ENCODE data around the gene ADAMTSL3. TPM values are rescaled to one million over a fixed set of nuclear protein-coding genes. Genes with fewer than 3 reads are reported as not detected.

The ADAMTSL3 gene
- total RNA-seq, 3 donors from 2014 or later (not counting 1 experiment from before 2014, with no cell fraction given), result 0.14 to 0.43 (median 0.25) TPM

DNA sequence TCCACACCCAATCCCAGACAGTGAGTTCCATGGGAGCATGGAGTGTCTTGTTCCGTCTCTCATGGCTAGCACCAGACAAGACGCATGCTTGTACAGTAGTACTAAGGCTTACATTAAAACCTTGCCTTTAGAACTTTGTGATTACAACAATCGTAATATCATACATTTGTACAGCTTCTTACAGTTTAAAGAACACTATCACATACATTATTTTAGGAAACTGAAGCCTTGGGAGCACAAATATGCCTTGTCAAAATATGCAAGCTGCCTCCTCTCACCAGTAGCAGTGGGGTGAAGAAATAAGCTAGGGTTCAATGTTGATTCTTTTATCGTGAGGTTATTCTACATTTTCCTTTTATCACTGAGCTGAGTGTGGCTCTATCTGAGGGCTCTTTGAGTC lies 36.8 kb downstream of the ADAMTSL3 start:
- peaks cover 4 to 8% of the 10 kb centered on the region in 2 donors for H3K9me3 Mint-ChIP-seq
- WGBS (ENCODE audit: insufficient coverage), result 89% methylated on average over 4 of the region's 4 CpGs
- TF ChIP-seq, protein P1, sequence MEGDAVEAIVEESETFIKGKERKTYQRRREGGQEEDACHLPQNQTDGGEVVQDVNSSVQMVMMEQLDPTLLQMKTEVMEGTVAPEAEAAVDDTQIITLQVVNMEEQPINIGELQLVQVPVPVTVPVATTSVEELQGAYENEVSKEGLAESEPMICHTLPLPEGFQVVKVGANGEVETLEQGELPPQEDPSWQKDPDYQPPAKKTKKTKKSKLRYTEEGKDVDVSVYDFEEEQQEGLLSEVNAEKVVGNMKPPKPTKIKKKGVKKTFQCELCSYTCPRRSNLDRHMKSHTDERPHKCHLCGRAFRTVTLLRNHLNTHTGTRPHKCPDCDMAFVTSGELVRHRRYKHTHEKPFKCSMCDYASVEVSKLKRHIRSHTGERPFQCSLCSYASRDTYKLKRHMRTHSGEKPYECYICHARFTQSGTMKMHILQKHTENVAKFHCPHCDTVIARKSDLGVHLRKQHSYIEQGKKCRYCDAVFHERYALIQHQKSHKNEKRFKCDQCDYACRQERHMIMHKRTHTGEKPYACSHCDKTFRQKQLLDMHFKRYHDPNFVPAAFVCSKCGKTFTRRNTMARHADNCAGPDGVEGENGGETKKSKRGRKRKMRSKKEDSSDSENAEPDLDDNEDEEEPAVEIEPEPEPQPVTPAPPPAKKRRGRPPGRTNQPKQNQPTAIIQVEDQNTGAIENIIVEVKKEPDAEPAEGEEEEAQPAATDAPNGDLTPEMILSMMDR (IDR thresholded peaks at IDR 0.05), result no peak
- Histone ChIP-seq H3K27me3 (ENCODE audit: control insufficient read depth, insufficient read depth, low read length) (no peaks in the 10 kb centered on the region), H3K9me3 (ENCODE audit: control insufficient read depth, insufficient read depth, low read length) (no peaks in the 10 kb centered on the region), H3K27ac (ENCODE audit: low read length) (no peak overlapping the region), H3K36me3 (ENCODE audit: control insufficient read depth, insufficient read depth, low read length) (no peaks in the 10 kb centered on the region), H3K4me3 (ENCODE audit: low read length) (no peak overlapping the region), H3K4me1 (ENCODE audit: control insufficient read depth, insufficient read depth, low read length) (no peaks in the 10 kb centered on the region)
- H3K4me3 Mint-ChIP-seq, result no peak overlapping the region
- DNase-seq, result no peak
- no peaks in the 10 kb centered on the region for H3K4me1 Mint-ChIP-seq
- no peak for ATAC-seq
- peaks cover 7 to 11% of the 10 kb centered on the region in 2 donors for H3K27me3 Mint-ChIP-seq (ENCODE audit: low read depth in 2 of 2)
- intact Hi-C loops (cut with micrococcal nuclease), result no loop called here
- H3K36me3 Mint-ChIP-seq, result no peaks in the 10 kb centered on the region
- no peak overlapping the region for H3K27ac Mint-ChIP-seq

DNA sequence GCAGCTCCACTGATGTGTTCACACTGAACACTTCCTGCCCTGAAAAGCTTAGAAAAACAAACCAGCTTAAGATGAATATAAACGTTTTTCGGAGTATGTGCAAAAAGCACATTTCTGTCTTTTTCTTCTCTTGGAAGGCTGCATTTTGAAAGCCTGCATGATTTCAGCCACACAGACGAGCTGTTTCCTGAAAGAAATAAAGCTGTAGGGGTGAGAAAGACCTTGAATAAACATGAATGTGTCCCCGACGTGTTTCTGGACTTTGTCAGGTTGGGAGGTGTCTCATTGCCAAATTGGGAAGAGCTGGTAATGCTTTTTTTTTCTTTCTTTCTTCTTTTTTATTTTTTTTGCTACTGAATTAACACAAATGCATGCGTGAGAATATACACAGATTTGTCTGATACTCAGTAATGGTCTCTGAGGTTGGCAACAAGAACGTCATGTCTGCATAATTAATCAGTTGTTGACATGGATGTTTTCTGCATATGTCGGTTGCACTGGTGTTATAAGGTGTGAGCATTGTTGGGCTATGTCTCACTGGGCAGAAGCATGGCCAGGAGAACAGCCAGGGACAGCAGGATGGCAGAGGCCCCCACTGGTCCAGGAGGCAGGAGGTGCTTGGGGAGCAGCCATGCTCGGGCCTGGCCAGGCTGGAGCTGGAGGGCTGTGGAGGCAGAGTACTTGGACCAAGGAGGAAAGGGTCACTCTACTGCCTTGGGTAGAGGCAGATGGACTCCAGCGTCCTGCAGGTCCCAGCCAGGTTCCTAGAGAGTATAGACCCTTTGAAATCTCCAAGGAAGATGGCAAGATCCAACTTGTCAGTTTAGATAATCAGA lies 39.0 kb downstream of the ADAMTSL3 start:
- H3K27me3 ChIP-seq (ENCODE audit: control insufficient read depth, insufficient read depth, low read length), result no peaks in the 10 kb centered on the region
- DNase-seq (no peak), ATAC-seq (no peak)
- H3K27ac Mint-ChIP-seq, result no peak overlapping the region
- intact Hi-C loops (cut with micrococcal nuclease), result no loop called here
- no peaks in the 10 kb centered on the region for H3K36me3 ChIP-seq (ENCODE audit: control insufficient read depth, insufficient read depth, low read length)
- WGBS (ENCODE audit: insufficient coverage), result 73% methylated on average over 10 of the region's 10 CpGs
- H3K4me3 Mint-ChIP-seq, result no peak overlapping the region
- H3K27ac ChIP-seq (ENCODE audit: low read length), result no peak overlapping the region
- H3K36me3 Mint-ChIP-seq, result no peaks in the 10 kb centered on the region
- peaks cover 0 to 5% of the 10 kb centered on the region in 2 donors for H3K27me3 Mint-ChIP-seq (ENCODE audit: low read depth in 2 of 2)
- H3K4me1 ChIP-seq (ENCODE audit: control insufficient read depth, insufficient read depth, low read length), result no peaks in the 10 kb centered on the region
- no peak overlapping the region for H3K4me3 ChIP-seq (ENCODE audit: low read length)
- no peaks in the 10 kb centered on the region for H3K9me3 ChIP-seq (ENCODE audit: control insufficient read depth, insufficient read depth, low read length)
- H3K9me3 Mint-ChIP-seq, result peaks cover 4 to 8% of the 10 kb centered on the region in 2 donors
- TF ChIP-seq, protein P1 (IDR thresholded peaks at IDR 0.05), result no peak
- no peaks in the 10 kb centered on the region for H3K4me1 Mint-ChIP-seq

DNA sequence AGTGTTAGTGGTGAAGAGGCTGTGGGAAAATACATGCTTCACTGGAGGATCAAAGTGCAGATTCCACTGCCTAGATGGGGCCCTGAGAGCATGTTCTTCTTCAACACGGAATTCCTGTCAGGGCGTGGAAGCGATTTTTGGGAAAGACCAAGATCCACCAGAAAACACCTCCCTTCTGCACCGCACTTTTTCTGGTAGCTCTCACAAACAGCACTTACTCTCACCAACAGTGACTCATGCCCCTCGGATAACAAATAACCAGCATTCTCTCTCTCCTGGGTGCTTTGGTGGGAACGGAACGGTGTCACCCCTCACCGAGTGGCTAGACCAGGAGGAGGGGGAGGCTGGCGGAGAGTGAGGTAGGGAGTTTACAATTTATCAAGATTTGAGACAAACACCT lies 40.1 kb downstream of the ADAMTSL3 start:
- ATAC-seq, result no peak
- intact Hi-C loops (cut with micrococcal nuclease), result no loop called here
- Histone ChIP-seq H3K27me3 (ENCODE audit: control insufficient read depth, insufficient read depth, low read length) (no peaks in the 10 kb centered on the region), H3K4me3 (ENCODE audit: low read length) (no peak overlapping the region), H3K36me3 (ENCODE audit: control insufficient read depth, insufficient read depth, low read length) (no peaks in the 10 kb centered on the region), H3K4me1 (ENCODE audit: control insufficient read depth, insufficient read depth, low read length) (no peaks in the 10 kb centered on the region), H3K27ac (ENCODE audit: low read length) (no peak overlapping the region), H3K9me3 (ENCODE audit: control insufficient read depth, insufficient read depth, low read length) (no peaks in the 10 kb centered on the region)
- H3K27me3 Mint-ChIP-seq (ENCODE audit: low read depth in 2 of 2), result peaks cover 0 to 5% of the 10 kb centered on the region in 2 donors
- H3K36me3 Mint-ChIP-seq, result no peaks in the 10 kb centered on the region
- no peak for DNase-seq
- no peak overlapping the region for H3K27ac Mint-ChIP-seq
- H3K4me3 Mint-ChIP-seq, result no peak overlapping the region
- 57% methylated on average over 8 of the region's 9 CpGs for WGBS (ENCODE audit: insufficient coverage)
- TF ChIP-seq, protein P1 (IDR thresholded peaks at IDR 0.05), result no peak
- H3K4me1 Mint-ChIP-seq, result no peaks in the 10 kb centered on the region
- H3K9me3 Mint-ChIP-seq, result peaks cover 4 to 8% of the 10 kb centered on the region in 2 donors
